HEK293 (cell line): Measurements from ENCODE around the gene HOXB7.

ENCODE experiments used
- CTCF ChIA-PET: fragments of 350-600 bp; formaldehyde crosslinking; extraction: SDS; loops from one replicate; lab custom pipeline; 2021; ENCODE audit warnings: antibody characterized with exemption; lab: Yijun Ruan, JAX
- POLR2A ChIA-PET: fragments of 300-600 bp; formaldehyde crosslinking; extraction: SDS; loops from one replicate; lab custom pipeline; 2020; ENCODE audit warnings: antibody characterized with exemption, inconsistent platforms; lab: Yijun Ruan, JAX
- H3K27ac ChIP-seq: fragments of 200-500 bp; sonication (Bioruptor generic); 2 replicates; pipeline ENCODE4 v1.5.1; 2014; ENCODE audit warnings: low read depth, low read length, control low read depth, inconsistent platforms; ENCODE audit errors: extremely low read depth
- H3K36me3 ChIP-seq, 2 experiments: fragments of 200-500 bp in 1 of 2; sonication (Bioruptor generic) in 1 of 2; 1 replicate in 1 of 2; 2 replicates in 1 of 2; pipeline ENCODE4 v1.5.1; 2014 to 2017; ENCODE audit warnings: inconsistent platforms in 2 of 2, low read length in 2 of 2; ENCODE audit not compliant: control insufficient read depth in 2 of 2, insufficient read depth in 1 of 2
- H3K4me1 ChIP-seq: fragments of 200-500 bp; sonication (Bioruptor generic); 2 replicates; pipeline ENCODE4 v1.5.1; 2014; ENCODE audit warnings: mild to moderate bottlenecking, low read length, inconsistent platforms; ENCODE audit not compliant: control insufficient read depth, insufficient read depth
- H3K4me3 ChIP-seq: 2 replicates; pipeline ENCODE4 v1.5.1; 2011; ENCODE audit warnings: low read depth, mild to moderate bottlenecking, control low read depth, low read length, moderate library complexity
- H3K9me3 ChIP-seq: fragments of 200-500 bp; sonication (Bioruptor generic); 2 replicates; pipeline ENCODE4 v1.5.1; 2014; ENCODE audit warnings: low read depth, low read length, inconsistent platforms; ENCODE audit not compliant: control insufficient read depth, insufficient read depth
- CTCF ChIP-seq: fragments of 450-650 bp; formaldehyde crosslinking; IDR thresholded peaks from 2 replicates; pipeline ENCODE4 v1.5.1; 2016; ENCODE audit warnings: missing biosample characterization, missing genetic modification characterization
- GLIS1 ChIP-seq: fragments of 450-650 bp; formaldehyde crosslinking; IDR thresholded peaks from 2 replicates; pipeline ENCODE4 v1.5.1; 2016; ENCODE audit warnings: missing biosample characterization, missing genetic modification characterization
- KLF8 ChIP-seq: fragments of 450-650 bp; formaldehyde crosslinking; IDR thresholded peaks from 2 replicates; pipeline ENCODE4 v1.5.1; 2016; ENCODE audit warnings: missing biosample characterization, missing genetic modification characterization
- OSR2 ChIP-seq: fragments of 450-650 bp; formaldehyde crosslinking; IDR thresholded peaks from 2 replicates; pipeline ENCODE4 v1.5.1; 2016; ENCODE audit warnings: missing biosample characterization, missing genetic modification characterization
- PATZ1 ChIP-seq: fragments of 450-650 bp; formaldehyde crosslinking; IDR thresholded peaks from 2 replicates; pipeline ENCODE4 v1.5.1; 2016; ENCODE audit warnings: missing biosample characterization, missing genetic modification characterization
- SETDB1 ChIP-seq: IDR thresholded peaks from one replicate; pipeline ENCODE4 v1.6.1; 2017; ENCODE audit warnings: mild to moderate bottlenecking, low read length, moderate library complexity, mixed read lengths; ENCODE audit not compliant: insufficient read length
- SP3 ChIP-seq: fragments of 450-650 bp; formaldehyde crosslinking; IDR thresholded peaks from 2 replicates; pipeline ENCODE4 v1.5.1; 2016; ENCODE audit warnings: missing biosample characterization, missing genetic modification characterization
- ZBTB20 ChIP-seq: fragments of 450-650 bp; formaldehyde crosslinking; IDR thresholded peaks from 2 replicates; pipeline ENCODE4 v1.5.1; 2016; ENCODE audit warnings: missing biosample characterization, missing genetic modification characterization
- ZIC2 ChIP-seq: fragments of 450-650 bp; formaldehyde crosslinking; IDR thresholded peaks from 2 replicates; pipeline ENCODE4 v1.5.1; 2016; ENCODE audit warnings: missing biosample characterization, missing genetic modification characterization
- ZNF10 ChIP-seq: fragments of 450-650 bp; formaldehyde crosslinking; IDR thresholded peaks from 2 replicates; pipeline ENCODE4 v1.5.1; 2017; ENCODE audit warnings: missing biosample characterization, missing genetic modification characterization
- ZNF155 ChIP-seq: fragments of 450-650 bp; formaldehyde crosslinking; IDR thresholded peaks from 2 replicates; pipeline ENCODE4 v1.5.1; 2016; ENCODE audit warnings: missing biosample characterization, missing genetic modification characterization
- ZNF175 ChIP-seq: fragments of 450-650 bp; formaldehyde crosslinking; IDR thresholded peaks from 2 replicates; pipeline ENCODE4 v1.5.1; 2016; ENCODE audit warnings: missing biosample characterization, missing genetic modification characterization
- ZNF23 ChIP-seq: fragments of 450-650 bp; formaldehyde crosslinking; IDR thresholded peaks from 2 replicates; pipeline ENCODE4 v1.5.1; 2016; ENCODE audit warnings: missing biosample characterization, missing genetic modification characterization, borderline replicate concordance
- ZNF26 ChIP-seq: fragments of 450-650 bp; formaldehyde crosslinking; IDR thresholded peaks from 2 replicates; pipeline ENCODE4 v1.5.1; 2016; ENCODE audit warnings: missing biosample characterization, missing genetic modification characterization
- ZNF416 ChIP-seq: fragments of 450-650 bp; formaldehyde crosslinking; IDR thresholded peaks from 2 replicates; pipeline ENCODE4 v1.5.1; 2016; ENCODE audit warnings: missing biosample characterization, missing genetic modification characterization
- ZNF510 ChIP-seq: fragments of 450-650 bp; formaldehyde crosslinking; IDR thresholded peaks from 2 replicates; pipeline ENCODE4 v1.5.1; 2018; ENCODE audit warnings: mild to moderate bottlenecking, missing genetic modification characterization, missing biosample characterization; ENCODE audit not compliant: insufficient replicate concordance
- ZNF600 ChIP-seq: fragments of 450-650 bp; formaldehyde crosslinking; IDR thresholded peaks from 2 replicates; pipeline ENCODE4 v1.5.1; 2016; ENCODE audit warnings: missing biosample characterization, missing genetic modification characterization
- ZNF654 ChIP-seq: fragments of 450-650 bp; formaldehyde crosslinking; IDR thresholded peaks from 2 replicates; pipeline ENCODE4 v1.5.1; 2016; ENCODE audit warnings: low read depth, missing biosample characterization, missing genetic modification characterization
- ZNF776 ChIP-seq: fragments of 450-650 bp; formaldehyde crosslinking; IDR thresholded peaks from 2 replicates; pipeline ENCODE4 v1.5.0; 2017; ENCODE audit warnings: missing biosample characterization, missing genetic modification characterization, borderline replicate concordance
- ZSCAN23 ChIP-seq: fragments of 450-650 bp; formaldehyde crosslinking; IDR thresholded peaks from 2 replicates; pipeline ENCODE4 v1.5.1; 2016; ENCODE audit warnings: missing biosample characterization, missing genetic modification characterization
- TF ChIP-seq, protein P1 (sequence below): fragments of 450-650 bp; formaldehyde crosslinking; IDR thresholded peaks from 2 replicates; pipeline ENCODE4 v1.5.1; 2016; ENCODE audit warnings: missing biosample characterization, missing genetic modification characterization
- TF ChIP-seq, protein P2 (sequence below): fragments of 450-650 bp; formaldehyde crosslinking; IDR thresholded peaks from 2 replicates; pipeline ENCODE4 v1.5.1; 2016; ENCODE audit warnings: missing biosample characterization, missing genetic modification characterization

The HOXB7 gene

GRCh38 chr17:48636177-48637018 lies 25.6 kb upstream of the HOXB7 start (continued):
- TF ChIP-seq KLF8 (tag by site-specific recombination) (0 out of 2 replicates have a peak, but pooled peaks have one; percentile 12), ZSCAN23 (tag by site-specific recombination) (no peak), ZNF600 (peak; percentile 48; the same call in 1 of the 2 replicates), ZBTB20 (tag by site-specific recombination) (peak; percentile 80), ZNF654 (0 out of 2 replicates have a peak, but pooled peaks have one; percentile 21), CTCF (tag by site-specific recombination) (peak; percentile 49; the same call in 1 of the 2 replicates), ZNF175 (tag by site-specific recombination) (no peak), SP3 (tag by site-specific recombination) (no peak), PATZ1 (tag by site-specific recombination) (peak; percentile 49; the same call in 1 of the 2 replicates), ZNF10 (tag by site-specific recombination) (peak; percentile 27; the same call in 1 of the 2 replicates)

GRCh38 chr17:48634493-48635208 lies 23.8 kb upstream of the HOXB7 start:
- Histone ChIP-seq H3K27ac (peak overlapping the region; percentile 4; the same call in 1 of the 2 replicates), H3K36me3 (peaks cover 8 to 56% of the 10 kb centered on the region in 2 experiments; a peak in 2 of 3 replicates), H3K4me3 (no peak overlapping the region), H3K4me1 (no peaks in the 10 kb centered on the region), H3K9me3 (no peaks in the 10 kb centered on the region)
- POLR2A ChIA-PET = no interaction called here
- CTCF ChIA-PET = interaction anchor here (0.6 to 2.9 kb wide), 4 partner anchors 9 to 1389 kb away, joined by 3 to 37 read pairs (median 4); partner anchors contain the start of gene HOXB9
- TF ChIP-seq ZNF23 (tag by site-specific recombination) (no peak), ZNF155 (no peak), ZIC2 (tag by site-specific recombination) (no peak), OSR2 (tag by site-specific recombination) (no peak), SETDB1 (no peak), ZNF510 (tag by site-specific recombination) (no peak), PATZ1 (tag by site-specific recombination) (no peak), GLIS1 (tag by site-specific recombination) (no peak), ZNF26 (tag by site-specific recombination) (no peak), ZNF776 (no peak), ZNF416 (tag by site-specific recombination) (no peak)
- TF ChIP-seq, protein P1, sequence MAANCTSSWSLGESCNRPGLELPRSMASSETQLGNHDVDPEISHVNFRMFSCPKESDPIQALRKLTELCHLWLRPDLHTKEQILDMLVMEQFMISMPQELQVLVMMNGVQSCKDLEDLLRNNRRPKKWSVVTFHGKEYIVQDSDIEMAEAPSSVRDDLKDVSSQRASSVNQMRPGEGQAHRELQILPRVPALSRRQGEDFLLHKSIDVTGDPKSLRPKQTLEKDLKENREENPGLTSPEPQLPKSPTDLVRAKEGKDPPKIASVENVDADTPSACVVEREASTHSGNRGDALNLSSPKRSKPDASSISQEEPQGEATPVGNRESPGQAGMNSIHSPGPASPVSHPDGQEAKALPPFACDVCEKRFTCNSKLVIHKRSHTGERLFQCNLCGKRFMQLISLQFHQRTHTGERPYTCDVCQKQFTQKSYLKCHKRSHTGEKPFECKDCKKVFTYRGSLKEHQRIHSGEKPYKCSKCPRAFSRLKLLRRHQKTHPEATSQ = no peak
- TF ChIP-seq, protein P2, sequence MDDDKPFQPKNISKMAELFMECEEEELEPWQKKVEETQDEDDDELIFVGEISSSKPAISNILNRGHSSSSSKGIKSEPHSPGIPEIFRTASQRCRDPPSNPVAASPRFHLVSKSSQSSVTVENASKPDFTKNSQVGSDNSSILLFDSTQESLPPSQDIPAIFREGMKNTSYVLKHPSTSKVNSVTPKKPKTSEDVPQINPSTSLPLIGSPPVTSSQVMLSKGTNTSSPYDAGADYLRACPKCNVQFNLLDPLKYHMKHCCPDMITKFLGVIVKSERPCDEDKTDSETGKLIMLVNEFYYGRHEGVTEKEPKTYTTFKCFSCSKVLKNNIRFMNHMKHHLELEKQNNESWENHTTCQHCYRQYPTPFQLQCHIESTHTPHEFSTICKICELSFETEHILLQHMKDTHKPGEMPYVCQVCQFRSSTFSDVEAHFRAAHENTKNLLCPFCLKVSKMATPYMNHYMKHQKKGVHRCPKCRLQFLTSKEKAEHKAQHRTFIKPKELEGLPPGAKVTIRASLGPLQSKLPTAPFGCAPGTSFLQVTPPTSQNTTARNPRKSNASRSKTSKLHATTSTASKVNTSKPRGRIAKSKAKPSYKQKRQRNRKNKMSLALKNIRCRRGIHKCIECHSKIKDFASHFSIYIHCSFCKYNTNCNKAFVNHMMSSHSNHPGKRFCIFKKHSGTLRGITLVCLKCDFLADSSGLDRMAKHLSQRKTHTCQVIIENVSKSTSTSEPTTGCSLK (tag by site-specific recombination) = no peak
